Duodenal mucosa (tissue), 2 donors: ENCODE data around the gene RNF150.
"Not testable (repeated sequence)": the region's sequence is repeated elsewhere in the genome, so short reads cannot be mapped to it uniquely, and the experiment has no call there.

Experiments used
- H3K27ac ChIP-seq: one replicate; pipeline ENCODE4 v1.7.0; 2013; ENCODE audit warnings: low read depth, low read length
- H3K27me3 ChIP-seq, 2 donors: one replicate each; pipeline ENCODE4 v1.7.0; 2013; ENCODE audit warnings: low read length in 2 of 2, control low read depth in 1 of 2; ENCODE audit not compliant: insufficient read depth in 2 of 2, control insufficient read depth in 1 of 2
- H3K36me3 ChIP-seq, 2 donors: one replicate each; pipeline ENCODE4 v1.7.0; 2013; ENCODE audit warnings: low read length in 2 of 2, control low read depth in 1 of 2; ENCODE audit not compliant: insufficient read depth in 2 of 2, control insufficient read depth in 1 of 2
- H3K4me1 ChIP-seq, 2 donors: one replicate each; pipeline ENCODE4 v1.7.0; 2013; ENCODE audit warnings: low read length in 2 of 2, control low read depth in 1 of 2; ENCODE audit not compliant: insufficient read depth in 2 of 2, control insufficient read depth in 1 of 2
- H3K4me3 ChIP-seq, 2 donors: one replicate each; pipeline ENCODE4 v1.7.0; 2013; ENCODE audit warnings: low read length in 2 of 2, low read depth in 1 of 2
- H3K9ac ChIP-seq, 2 donors: one replicate each; pipeline ENCODE4 v1.7.0; 2013; ENCODE audit warnings: low read length in 2 of 2, low read depth in 1 of 2
- H3K9me3 ChIP-seq, 2 donors: one replicate each; pipeline ENCODE4 v1.7.0; 2013; ENCODE audit warnings: low read length in 2 of 2, control low read depth in 1 of 2; ENCODE audit not compliant: control insufficient read depth in 1 of 2

Gene RNF150

DNA sequence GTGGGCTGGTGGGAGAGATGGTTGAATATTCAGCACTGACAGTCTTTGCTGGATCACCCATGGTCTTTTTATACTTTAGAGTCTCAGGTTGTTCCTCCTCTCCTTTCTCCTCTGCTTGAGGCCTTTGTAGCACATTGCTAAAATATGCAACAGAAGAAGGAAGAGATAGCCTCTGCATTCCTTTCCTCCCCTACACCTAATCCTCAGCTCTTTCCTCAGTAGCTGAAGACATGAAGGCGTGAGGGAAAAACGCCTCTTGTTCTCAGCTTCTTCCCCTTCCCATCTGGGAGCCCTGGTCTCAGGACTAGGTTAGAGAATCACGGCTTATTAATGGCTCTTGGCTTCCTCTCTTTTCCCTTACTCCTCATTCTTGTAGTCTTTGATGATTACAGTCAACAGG, 76.8 kb downstream of the RNF150 start:
- H3K4me1 ChIP-seq = no peaks in the 10 kb centered on the region
- H3K27me3 ChIP-seq = no peaks in the 10 kb centered on the region
- H3K9ac ChIP-seq = no peak overlapping the region
- no peak overlapping the region for H3K4me3 ChIP-seq
- H3K9me3 ChIP-seq = no peaks in the 10 kb centered on the region
- no peaks in the 10 kb centered on the region for H3K36me3 ChIP-seq
- H3K27ac ChIP-seq = no peak overlapping the region

DNA sequence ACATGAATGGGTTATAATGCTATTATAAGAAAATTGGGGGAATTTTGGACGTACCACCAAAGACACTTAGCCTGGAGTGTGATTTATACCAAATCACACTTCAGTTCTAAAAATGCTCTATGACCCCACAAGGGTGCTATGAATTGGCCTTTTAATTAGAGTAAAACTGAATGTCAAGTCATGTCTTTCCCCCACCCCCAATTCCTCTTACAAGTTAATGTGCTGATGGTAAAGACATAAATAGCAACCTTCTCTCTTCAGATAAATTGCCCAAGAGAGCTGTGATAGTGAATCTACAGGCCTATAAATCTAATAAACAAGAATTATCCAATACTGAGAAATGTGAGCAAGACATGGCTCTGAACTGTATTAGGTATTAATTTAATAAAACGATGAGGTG, 78.8 kb downstream of the RNF150 start:
- H3K27ac ChIP-seq = no peak overlapping the region
- no peak overlapping the region for H3K4me3 ChIP-seq
- no peaks in the 10 kb centered on the region for H3K9me3 ChIP-seq

GRCh38 chr4:141050999-141051398, 82.3 kb downstream of the RNF150 start:
- not testable (repeated sequence) for H3K4me3 ChIP-seq, H3K27ac ChIP-seq, H3K27me3 ChIP-seq

More for the DNA sequence above, 78.8 kb downstream of the RNF150 start:
- Histone ChIP-seq H3K27me3 (no peaks in the 10 kb centered on the region), H3K4me1 (no peaks in the 10 kb centered on the region), H3K9ac (no peak overlapping the region), H3K36me3 (no peaks in the 10 kb centered on the region)

GRCh38 chr4:141047228-141047884, 85.9 kb downstream of the RNF150 start:
- Histone ChIP-seq H3K9me3 (no peaks in the 10 kb centered on the region), H3K4me3 (no peak overlapping the region), H3K27ac (no peak overlapping the region), H3K9ac (no peak overlapping the region), H3K27me3 (no peaks in the 10 kb centered on the region), H3K4me1 (no peaks in the 10 kb centered on the region), H3K36me3 (no peaks in the 10 kb centered on the region)

More at GRCh38 chr4:141050999-141051398, 82.3 kb downstream of the RNF150 start:
- not testable (repeated sequence) for H3K9me3 ChIP-seq, H3K4me1 ChIP-seq, H3K36me3 ChIP-seq, H3K9ac ChIP-seq

DNA sequence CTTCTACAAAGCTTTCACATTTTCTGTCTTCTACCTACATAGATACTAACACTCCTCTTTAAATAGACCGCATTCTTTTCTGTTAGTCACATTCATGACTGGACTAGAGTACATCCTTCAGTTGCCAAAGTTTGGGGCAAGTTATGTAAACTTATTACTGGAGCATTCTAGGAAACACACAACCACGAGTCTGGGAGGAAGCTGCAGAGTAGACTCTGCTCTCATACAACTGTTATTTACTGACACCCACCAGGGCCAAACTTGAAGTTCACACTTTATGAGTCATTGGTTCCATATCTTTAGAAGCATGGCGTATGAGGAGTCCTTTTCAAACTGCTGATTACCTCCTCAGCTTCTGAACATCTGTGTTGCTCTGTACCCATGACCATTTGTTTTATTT, 87.0 kb downstream of the RNF150 start:
- Histone ChIP-seq H3K4me3 (no peak overlapping the region), H3K27ac (no peak overlapping the region), H3K9ac (no peak overlapping the region), H3K36me3 (no peaks in the 10 kb centered on the region), H3K9me3 (no peaks in the 10 kb centered on the region), H3K27me3 (no peaks in the 10 kb centered on the region), H3K4me1 (no peaks in the 10 kb centered on the region)

DNA sequence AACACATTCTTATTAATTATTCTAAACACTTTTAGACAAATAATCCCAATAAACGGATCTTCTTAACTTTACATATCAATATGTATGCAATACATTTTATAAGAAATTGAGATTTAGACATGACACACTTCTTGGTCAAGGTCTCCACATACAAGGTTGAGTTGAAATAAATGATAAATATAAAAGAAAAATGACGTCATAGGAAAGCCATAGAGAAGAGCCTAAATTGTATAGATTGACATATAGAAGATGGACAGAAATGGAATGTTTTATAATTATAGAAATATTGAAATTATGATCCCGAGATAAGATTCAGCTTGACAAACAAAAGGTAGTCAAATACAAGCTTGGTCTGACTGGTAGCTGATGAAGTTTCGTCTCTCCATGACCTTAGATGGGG, 87.4 kb downstream of the RNF150 start:
- Histone ChIP-seq H3K9me3 (no peaks in the 10 kb centered on the region), H3K27ac (no peak overlapping the region), H3K9ac (no peak overlapping the region), H3K4me3 (no peak overlapping the region), H3K4me1 (no peaks in the 10 kb centered on the region), H3K27me3 (no peaks in the 10 kb centered on the region), H3K36me3 (no peaks in the 10 kb centered on the region)

DNA sequence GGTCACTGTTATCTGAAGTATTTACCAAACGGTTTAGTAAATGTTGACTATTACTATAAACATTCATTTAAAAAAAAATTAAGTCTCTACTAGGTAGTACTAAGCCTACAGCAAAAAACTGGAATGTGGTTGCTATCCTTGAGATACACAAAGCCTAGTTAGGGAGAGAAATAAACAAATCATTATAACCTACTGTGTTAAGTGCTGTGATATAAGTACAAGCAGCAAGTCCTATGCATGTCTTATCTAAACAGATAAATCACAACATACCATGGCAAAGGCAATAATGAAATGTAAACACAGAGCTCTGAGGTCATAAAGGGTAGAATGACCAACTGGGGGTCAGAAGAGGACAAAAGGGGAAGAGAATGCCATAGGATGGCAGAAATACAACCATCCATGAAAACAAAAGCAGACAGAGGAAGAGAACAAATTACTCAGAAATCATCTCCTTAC, 92.2 kb downstream of the RNF150 start:
- Histone ChIP-seq H3K9ac (no peak overlapping the region), H3K9me3 (no peaks in the 10 kb centered on the region), H3K4me1 (no peaks in the 10 kb centered on the region), H3K27me3 (no peaks in the 10 kb centered on the region), H3K4me3 (no peak overlapping the region), H3K36me3 (no peaks in the 10 kb centered on the region), H3K27ac (no peak overlapping the region)

GRCh38 chr4:141039156-141039555, 94.1 kb downstream of the RNF150 start:
- Histone ChIP-seq H3K9me3 (no peaks in the 10 kb centered on the region), H3K27ac (no peak overlapping the region), H3K36me3 (no peaks in the 10 kb centered on the region), H3K4me1 (no peaks in the 10 kb centered on the region), H3K4me3 (no peak overlapping the region), H3K9ac (no peak overlapping the region), H3K27me3 (no peaks in the 10 kb centered on the region)

DNA sequence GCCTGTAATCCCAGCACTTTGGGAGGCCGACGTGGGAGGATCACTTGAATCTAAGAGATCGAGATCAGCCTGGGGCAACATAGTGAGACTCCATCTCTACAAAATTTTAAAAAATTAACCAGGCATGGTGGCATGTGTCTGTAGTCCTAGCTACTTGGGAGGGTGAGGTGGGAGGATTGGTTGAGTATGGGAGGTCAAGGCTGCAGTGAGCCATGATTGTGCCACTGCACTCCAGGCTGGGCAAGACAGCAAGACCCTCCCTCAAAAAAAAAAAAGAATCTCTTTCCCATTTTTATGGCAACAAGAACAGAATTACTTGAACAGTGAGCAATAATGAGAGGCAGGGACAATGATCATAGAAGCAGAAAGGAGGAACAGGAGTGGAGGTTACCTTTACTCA, 94.8 kb downstream of the RNF150 start:
- no peaks in the 10 kb centered on the region for H3K9me3 ChIP-seq
- no peaks in the 10 kb centered on the region for H3K36me3 ChIP-seq
- no peak overlapping the region for H3K9ac ChIP-seq
- H3K4me1 ChIP-seq = no peaks in the 10 kb centered on the region
- H3K27ac ChIP-seq = no peak overlapping the region
- H3K27me3 ChIP-seq = no peaks in the 10 kb centered on the region
- no peak overlapping the region for H3K4me3 ChIP-seq

DNA sequence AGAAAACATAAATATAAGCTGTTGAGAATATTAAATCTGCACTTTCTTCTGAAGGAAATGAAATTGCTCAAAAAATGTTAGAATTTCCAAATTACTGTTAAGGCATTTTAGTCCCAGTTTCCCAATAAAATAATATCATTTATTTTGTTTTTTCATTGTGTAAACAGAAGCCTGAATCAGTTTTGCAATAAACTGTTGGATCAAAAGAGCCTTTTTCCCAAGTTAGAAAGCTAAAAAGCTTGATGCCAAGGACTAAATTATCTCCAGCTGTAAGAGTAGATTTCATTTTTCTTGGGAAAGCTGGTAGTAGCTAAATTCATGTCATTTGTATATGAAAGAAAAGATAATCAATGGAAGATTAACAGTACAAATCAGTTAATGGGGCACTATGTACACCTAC, 95.8 kb downstream of the RNF150 start:
- H3K9me3 ChIP-seq = no peaks in the 10 kb centered on the region
- H3K27ac ChIP-seq = no peak overlapping the region
- H3K9ac ChIP-seq = no peak overlapping the region
- no peaks in the 10 kb centered on the region for H3K27me3 ChIP-seq
- H3K36me3 ChIP-seq = no peaks in the 10 kb centered on the region
- no peaks in the 10 kb centered on the region for H3K4me1 ChIP-seq
- no peak overlapping the region for H3K4me3 ChIP-seq

- Histone ChIP-seq H3K27me3 (no peaks in the 10 kb centered on the region), H3K27ac (no peak overlapping the region), H3K4me1 (no peaks in the 10 kb centered on the region), H3K36me3 (no peaks in the 10 kb centered on the region), H3K4me3 (no peak overlapping the region), H3K9me3 (no peaks in the 10 kb centered on the region), H3K9ac (no peak overlapping the region)
These were observed 96.5 kb downstream of the RNF150 start for GRCh38 chr4:141036786-141037185.
